SK-N-SH (cell line): ENCODE results near the gene ALKBH1.

Source experiments
- CHD2 ChIP-seq: fragments of 150-350 bp; IDR thresholded peaks from 2 replicates; pipeline ENCODE4 v1.6.1; 2018; ENCODE audit warnings: low read length; ENCODE audit not compliant: partially characterized antibody
- ELF1 ChIP-seq: IDR thresholded peaks from 2 replicates; pipeline ENCODE4 v1.4.0; 2012
- EP300 ChIP-seq, 2 experiments: IDR thresholded peaks; 2 replicates each; pipeline versions ENCODE4 v1.4.0 to v1.6.1; 2012; ENCODE audit warnings: borderline replicate concordance in 1 of 2, low read depth in 1 of 2, low read length in 1 of 2
- POLR2AphosphoS5 ChIP-seq: IDR thresholded peaks from 2 replicates; pipeline ENCODE4 v1.6.1; 2012; ENCODE audit warnings: low read depth, low read length
- TCF12 ChIP-seq: IDR thresholded peaks from 2 replicates; pipeline ENCODE4 v1.4.0; 2012
- YY1 ChIP-seq: IDR thresholded peaks from 2 replicates; pipeline ENCODE4 v1.4.0; 2012; ENCODE audit warnings: low read depth, mild to moderate bottlenecking
- TF ChIP-seq, protein P1 (sequence below): fragments of 200-600 bp; sonication (generic); IDR thresholded peaks from 2 replicates; pipeline ENCODE4 v1.6.1; 2017; ENCODE audit warnings: antibody characterized with exemption, mild to moderate bottlenecking, moderate library complexity
- TF ChIP-seq, protein P2 (sequence below): IDR thresholded peaks from 2 replicates; pipeline ENCODE4; 2012

- TF ChIP-seq, protein P1, sequence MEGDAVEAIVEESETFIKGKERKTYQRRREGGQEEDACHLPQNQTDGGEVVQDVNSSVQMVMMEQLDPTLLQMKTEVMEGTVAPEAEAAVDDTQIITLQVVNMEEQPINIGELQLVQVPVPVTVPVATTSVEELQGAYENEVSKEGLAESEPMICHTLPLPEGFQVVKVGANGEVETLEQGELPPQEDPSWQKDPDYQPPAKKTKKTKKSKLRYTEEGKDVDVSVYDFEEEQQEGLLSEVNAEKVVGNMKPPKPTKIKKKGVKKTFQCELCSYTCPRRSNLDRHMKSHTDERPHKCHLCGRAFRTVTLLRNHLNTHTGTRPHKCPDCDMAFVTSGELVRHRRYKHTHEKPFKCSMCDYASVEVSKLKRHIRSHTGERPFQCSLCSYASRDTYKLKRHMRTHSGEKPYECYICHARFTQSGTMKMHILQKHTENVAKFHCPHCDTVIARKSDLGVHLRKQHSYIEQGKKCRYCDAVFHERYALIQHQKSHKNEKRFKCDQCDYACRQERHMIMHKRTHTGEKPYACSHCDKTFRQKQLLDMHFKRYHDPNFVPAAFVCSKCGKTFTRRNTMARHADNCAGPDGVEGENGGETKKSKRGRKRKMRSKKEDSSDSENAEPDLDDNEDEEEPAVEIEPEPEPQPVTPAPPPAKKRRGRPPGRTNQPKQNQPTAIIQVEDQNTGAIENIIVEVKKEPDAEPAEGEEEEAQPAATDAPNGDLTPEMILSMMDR, result no peak
- no peak for TF ChIP-seq CHD2
- TF ChIP-seq TCF12, result no peak
- TF ChIP-seq, protein P2, sequence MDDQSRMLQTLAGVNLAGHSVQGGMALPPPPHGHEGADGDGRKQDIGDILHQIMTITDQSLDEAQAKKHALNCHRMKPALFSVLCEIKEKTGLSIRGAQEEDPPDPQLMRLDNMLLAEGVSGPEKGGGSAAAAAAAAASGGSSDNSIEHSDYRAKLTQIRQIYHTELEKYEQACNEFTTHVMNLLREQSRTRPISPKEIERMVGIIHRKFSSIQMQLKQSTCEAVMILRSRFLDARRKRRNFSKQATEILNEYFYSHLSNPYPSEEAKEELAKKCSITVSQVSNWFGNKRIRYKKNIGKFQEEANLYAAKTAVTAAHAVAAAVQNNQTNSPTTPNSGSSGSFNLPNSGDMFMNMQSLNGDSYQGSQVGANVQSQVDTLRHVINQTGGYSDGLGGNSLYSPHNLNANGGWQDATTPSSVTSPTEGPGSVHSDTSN, result no peak
- no peak for TF ChIP-seq EP300 (IDR thresholded peaks at IDR 0.05; ENCODE audit: borderline replicate concordance in 1 of 2, low read depth in 1 of 2, low read length in 1 of 2)
- TF ChIP-seq ELF1, result no peak
- TF ChIP-seq POLR2AphosphoS5, result no peak
- no peak for TF ChIP-seq YY1
These were observed 77.7 kb downstream of the ALKBH1 start for GRCh38 chr14:77630111-77630510.
